Thoracic aorta (tissue), 2 donors: ENCODE data around the gene PTPRN2. TPM values are rescaled to one million over a fixed set of nuclear protein-coding genes. Genes with fewer than 3 reads are reported as not detected.

Experiments used
- ATAC-seq: fragments of 150-250 bp; one replicate; pipeline ENCODE4 v1.8.0; 2017; ENCODE audit warnings: low read depth; ENCODE audit not compliant: insufficient number of reproducible peaks, low FRiP score
- DNase-seq: peaks from one replicate; pipeline ENCODE4 v3.0.0-alpha.2; 2020; ENCODE audit warnings: low spot score
- H3K27ac ChIP-seq, 2 donors: fragments of 200-600 bp; sonication (generic); 1 replicate in 1 of 2; 2 replicates in 1 of 2; pipeline ENCODE4 v1.5.1; 2016; ENCODE audit warnings: mild to moderate bottlenecking in 2 of 2, moderate library complexity in 2 of 2
- H3K27me3 ChIP-seq: fragments of 200-600 bp; sonication (generic); replicated peaks from 2 replicates; pipeline ENCODE4 v1.6.0; 2016; ENCODE audit warnings: mild to moderate bottlenecking; ENCODE audit not compliant: insufficient read depth
- H3K36me3 ChIP-seq: fragments of 200-600 bp; sonication (generic); one replicate; pipeline ENCODE4 v1.5.1; 2016
- H3K4me1 ChIP-seq, 2 donors: fragments of 200-600 bp; sonication (generic); 1 replicate in 1 of 2; 2 replicates in 1 of 2; pipeline versions ENCODE4 v1.5.1 to v1.6.0; 2016; ENCODE audit warnings: low read depth in 2 of 2, mild to moderate bottlenecking in 1 of 2; ENCODE audit not compliant: control insufficient read depth in 1 of 2
- H3K4me3 ChIP-seq: fragments of 200-600 bp; sonication (generic); 2 replicates; pipeline ENCODE4 v1.5.1; 2016; ENCODE audit warnings: mild to moderate bottlenecking
- H3K9me3 ChIP-seq: fragments of 200-600 bp; sonication (generic); 2 replicates; pipeline ENCODE4 v1.5.1; 2016
- CTCF ChIP-seq: fragments of 200-600 bp; sonication (generic); IDR thresholded peaks from one replicate; pipeline ENCODE4 v1.5.1; 2019; ENCODE audit warnings: antibody characterized with exemption
- total RNA-seq, 2 donors: library from RNA; depleted of rRNA; stranded (reverse); fragments of >200 nt; gene quantifications; one replicate each; pipeline versions ENCODE4 v1.1.0 to v1.2.3, GENCODE V29; 2016

Gene PTPRN2
- total RNA-seq, 2 donors from 2014 or later: 2.2 to 3.1 TPM

DNA sequence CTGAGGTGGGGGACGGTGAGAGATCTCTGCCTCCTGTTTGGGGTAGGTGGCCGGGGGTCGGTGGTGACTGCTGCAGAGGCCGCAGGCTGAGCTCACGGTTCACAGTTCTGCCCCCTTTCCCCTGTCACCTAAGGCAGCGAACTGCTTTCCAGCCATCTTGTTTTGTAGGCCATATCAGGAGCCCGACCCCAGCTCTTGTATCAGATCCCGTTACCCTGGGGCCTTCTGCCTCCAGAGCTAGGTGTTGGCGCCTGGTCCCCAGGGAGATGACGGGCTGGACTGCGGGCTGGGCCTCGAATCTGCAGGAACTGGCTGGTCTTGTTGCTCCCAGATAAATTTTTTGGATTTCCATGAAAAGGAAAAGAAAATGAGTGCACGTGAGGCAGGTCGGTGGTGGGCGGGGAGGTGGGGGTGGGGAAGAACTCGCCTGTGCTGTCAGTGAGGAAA lies 1067.8 kb downstream of the PTPRN2 start:
- no peaks in the 10 kb centered on the region for H3K27me3 ChIP-seq
- no peak for TF ChIP-seq CTCF
- DNase-seq (no peak), ATAC-seq (no peak)
- no peak overlapping the region for H3K4me3 ChIP-seq
- no peaks in the 10 kb centered on the region for H3K4me1 ChIP-seq
- H3K27ac ChIP-seq: no peak overlapping the region
- H3K9me3 ChIP-seq: no peaks in the 10 kb centered on the region
- H3K36me3 ChIP-seq: no peaks in the 10 kb centered on the region

DNA sequence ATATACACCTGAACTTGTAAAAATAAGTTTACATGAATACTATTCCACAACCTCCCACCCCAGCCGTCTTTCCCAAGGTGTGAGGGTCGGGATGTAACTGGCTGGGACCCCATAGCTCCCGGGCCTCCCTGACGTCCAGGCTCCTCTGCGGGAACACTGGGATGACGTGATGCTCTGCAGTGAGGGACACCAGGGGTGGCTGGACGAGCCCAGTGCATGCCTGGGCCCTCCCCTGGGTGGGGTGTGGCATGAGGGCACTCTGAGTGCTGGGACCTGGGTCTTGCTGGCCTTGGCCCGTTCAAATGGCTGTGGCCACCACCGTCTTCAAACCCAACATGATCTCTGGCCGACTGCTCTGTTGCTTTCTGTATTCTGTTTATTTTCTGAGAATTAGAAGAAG lies 1068.4 kb downstream of the PTPRN2 start:
- ATAC-seq (no peak), DNase-seq (no peak)
- H3K27ac ChIP-seq: no peak overlapping the region

GRCh38 chr7:157518514-157519175 lies 1069.0 kb downstream of the PTPRN2 start:
- H3K4me1 ChIP-seq: no peaks in the 10 kb centered on the region
- no peaks in the 10 kb centered on the region for H3K27me3 ChIP-seq
- ATAC-seq (no peak), DNase-seq (no peak)
- no peaks in the 10 kb centered on the region for H3K9me3 ChIP-seq
- no peak overlapping the region for H3K27ac ChIP-seq
- H3K36me3 ChIP-seq: no peaks in the 10 kb centered on the region
- no peak overlapping the region for H3K4me3 ChIP-seq
- no peak for TF ChIP-seq CTCF

More for the DNA sequence above, 1068.4 kb downstream of the PTPRN2 start:
- Histone ChIP-seq H3K36me3 (no peaks in the 10 kb centered on the region), H3K9me3 (no peaks in the 10 kb centered on the region), H3K27me3 (no peaks in the 10 kb centered on the region), H3K4me1 (no peaks in the 10 kb centered on the region), H3K4me3 (no peak overlapping the region)
- no peak for TF ChIP-seq CTCF

DNA sequence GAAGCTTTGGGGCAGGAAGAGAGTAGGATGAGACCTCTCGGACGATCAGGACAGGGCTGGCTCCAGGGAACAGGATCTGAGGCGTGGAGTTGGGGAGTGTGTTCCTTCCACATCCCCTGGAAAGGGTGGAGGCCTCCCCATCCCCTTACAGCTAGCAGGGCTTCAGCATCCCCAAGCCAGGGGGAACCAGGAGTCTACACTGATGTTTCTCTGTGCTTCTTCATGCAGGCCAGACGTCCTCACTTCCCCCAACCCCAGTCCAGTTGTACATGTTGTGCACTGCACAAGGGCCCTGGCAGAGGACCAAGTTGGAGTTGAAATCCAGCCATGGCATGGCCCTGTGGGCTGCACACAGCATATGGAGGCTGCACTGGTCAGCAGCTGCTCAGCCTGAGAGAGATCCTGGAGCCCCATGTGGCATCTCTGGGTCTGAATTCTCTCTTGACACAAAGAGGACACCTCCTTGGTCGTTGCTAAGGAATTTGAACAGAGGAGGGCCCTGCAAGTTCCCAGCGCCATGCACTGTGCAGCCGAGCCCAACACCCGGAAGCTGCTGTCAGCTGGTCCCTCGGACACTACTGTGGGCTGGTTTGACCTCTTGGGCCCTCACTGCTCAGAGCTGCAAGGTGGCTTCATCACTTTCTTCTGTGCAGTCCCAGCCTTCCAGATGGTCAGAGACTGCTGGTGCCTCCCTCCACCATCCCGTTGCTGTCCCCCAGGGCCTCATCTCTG lies 1069.7 kb downstream of the PTPRN2 start:
- H3K9me3 ChIP-seq: no peaks in the 10 kb centered on the region
- DNase-seq (no peak), ATAC-seq (no peak)
- H3K4me3 ChIP-seq: no peak overlapping the region
- no peaks in the 10 kb centered on the region for H3K4me1 ChIP-seq
- no peak overlapping the region for H3K27ac ChIP-seq
- no peak for TF ChIP-seq CTCF
- H3K27me3 ChIP-seq: no peaks in the 10 kb centered on the region
- H3K36me3 ChIP-seq: no peaks in the 10 kb centered on the region

- no peak for DNase-seq
These were observed 1070.5 kb downstream of the PTPRN2 start for GRCh38 chr7:157516911-157517781.

More at GRCh38 chr7:157516911-157517781, 1070.5 kb downstream of the PTPRN2 start:
- no peaks in the 10 kb centered on the region for H3K27me3 ChIP-seq
- H3K36me3 ChIP-seq: no peaks in the 10 kb centered on the region
- H3K9me3 ChIP-seq: no peaks in the 10 kb centered on the region
- no peak for TF ChIP-seq CTCF
- H3K4me3 ChIP-seq: no peak overlapping the region
- H3K4me1 ChIP-seq: no peaks in the 10 kb centered on the region
- H3K27ac ChIP-seq: no peak overlapping the region
- no peak for ATAC-seq
